Endothelial cell of umbilical vein (primary cell): ENCODE data around the gene ZSCAN12. TPM values are rescaled to one million over a fixed set of nuclear protein-coding genes. Genes with fewer than 3 reads are reported as not detected.
A peak's percentile ranks its signal among the peaks of the same experiment; 100 is the strongest.

Experiments
- BruUV-seq: library from RNA; stranded (reverse); fragments of 400-500 nt; replicated peaks from 2 replicates; lab custom pipeline; 2021; lab: Mats Ljungman, UMichigan
- CTCF ChIA-PET: fragments of 300-600, 350-600 bp; sonication (Branson Sonifier 250); formaldehyde crosslinking; loops from one replicate; lab custom pipeline; 2021; ENCODE audit warnings: antibody characterized with exemption, inconsistent platforms; lab: Charles Lee
- POLR2A ChIA-PET: fragments of 300-600, 350-600 bp; sonication (Branson Sonifier 250); formaldehyde crosslinking; loops from one replicate; lab custom pipeline; 2021; ENCODE audit warnings: antibody characterized with exemption, inconsistent platforms; lab: Charles Lee
- DNase-seq: peaks from one replicate; pipeline ENCODE4 v3.0.0-alpha.2; 2011; ENCODE audit warnings: low read depth, low spot score
- FAIRE-seq: peaks from 2 replicates; lab custom pipeline; 2011; peaks lifted over from hg19 to GRCh38; lab: Jason Lieb, UNC
- H2AFZ ChIP-seq: 2 replicates; pipeline ENCODE4 v1.6.0; 2012; ENCODE audit warnings: low read depth, low read length, control low read depth, inconsistent platforms
- H3K27ac ChIP-seq: 2 replicates; pipeline ENCODE4 v1.5.1; 2011; ENCODE audit warnings: low read depth, mild to moderate bottlenecking, control low read depth, low read length, moderate library complexity; ENCODE audit not compliant: insufficient read depth
- H3K27me3 ChIP-seq, 2 experiments: 2 replicates each; pipeline versions ENCODE4 v1.6.0 to v1.6.1; 2011; ENCODE audit warnings: low read length in 2 of 2, mixed read lengths in 1 of 2; ENCODE audit not compliant: control insufficient read depth in 2 of 2, insufficient read depth in 2 of 2
- H3K36me3 ChIP-seq, 2 experiments: 2 replicates in 1 of 2; 3 replicates in 1 of 2; pipeline ENCODE4 v1.5.1; 2011; ENCODE audit warnings: low read length in 2 of 2, mild to moderate bottlenecking in 1 of 2, moderate library complexity in 1 of 2; ENCODE audit not compliant: control insufficient read depth in 2 of 2, insufficient read depth in 2 of 2; ENCODE audit errors: extremely low read depth in 1 of 2
- H3K4me1 ChIP-seq: 3 replicates; pipeline ENCODE4 v1.5.1; 2011; ENCODE audit warnings: mild to moderate bottlenecking, low read length; ENCODE audit not compliant: control insufficient read depth, insufficient read depth; ENCODE audit errors: extremely low read depth
- H3K4me2 ChIP-seq: 2 replicates; pipeline ENCODE4 v1.6.1; 2011; ENCODE audit warnings: low read length, control low read depth, mixed read lengths; ENCODE audit not compliant: insufficient read depth
- H3K4me3 ChIP-seq, 3 experiments: fragments of 200-600 bp in 1 of 3; sonication (generic), shearing (Covaris generic) in 1 of 3; replicated peaks in 1 of 3; 2 replicates each; pipeline ENCODE4 v1.5.1; 2011 to 2016; ENCODE audit warnings: control low read depth in 3 of 3, low read length in 3 of 3, mild to moderate bottlenecking in 2 of 3, inconsistent platforms in 1 of 3, low read depth in 1 of 3, moderate library complexity in 1 of 3; ENCODE audit not compliant: insufficient read depth in 1 of 3
- H3K79me2 ChIP-seq: 2 replicates; pipeline ENCODE4 v1.6.0; 2012; ENCODE audit warnings: low read length, inconsistent platforms; ENCODE audit not compliant: control insufficient read depth, insufficient read depth
- H3K9ac ChIP-seq: replicated peaks from 2 replicates; pipeline ENCODE3; 2011; ENCODE audit warnings: low read length, control low read depth; ENCODE audit not compliant: insufficient read depth; ENCODE audit errors: extremely low read depth
- H3K9me1 ChIP-seq: replicated peaks from 3 replicates; pipeline ENCODE4 v1.6.0; 2011; ENCODE audit warnings: mild to moderate bottlenecking, low read length; ENCODE audit not compliant: control insufficient read depth, insufficient read depth; ENCODE audit errors: extremely low read depth
- H3K9me3 ChIP-seq: replicated peaks from 2 replicates; pipeline ENCODE4 v1.5.1; 2012; ENCODE audit warnings: low read length, inconsistent platforms; ENCODE audit not compliant: control insufficient read depth, insufficient read depth
- H4K20me1 ChIP-seq: replicated peaks from 2 replicates; pipeline ENCODE3; 2011; ENCODE audit warnings: mild to moderate bottlenecking, low read length; ENCODE audit not compliant: control insufficient read depth, insufficient read depth; ENCODE audit errors: extremely low read depth
- EZH2 ChIP-seq: IDR thresholded peaks from 2 replicates; pipeline ENCODE4 v1.6.1; 2012; ENCODE audit warnings: borderline replicate concordance, low read depth, mild to moderate bottlenecking, moderate library complexity, low read length, inconsistent platforms; ENCODE audit not compliant: severe bottlenecking
- FOS ChIP-seq: IDR thresholded peaks from 2 replicates; pipeline ENCODE4 v1.6.1; 2011; ENCODE audit warnings: mild to moderate bottlenecking, low read length, moderate library complexity, borderline replicate concordance; ENCODE audit not compliant: insufficient read depth
- GATA2 ChIP-seq: IDR thresholded peaks from 2 replicates; pipeline ENCODE4 v1.7.0; 2011; ENCODE audit warnings: low read depth, mild to moderate bottlenecking, moderate library complexity, mixed read lengths, low read length; ENCODE audit not compliant: insufficient read length, insufficient read depth
- JUN ChIP-seq: IDR thresholded peaks from 2 replicates; pipeline ENCODE4 v1.6.1; 2011; ENCODE audit warnings: borderline replicate concordance, low read depth; ENCODE audit not compliant: insufficient read length, insufficient read depth
- MYC ChIP-seq: IDR thresholded peaks from one replicate; pipeline ENCODE4 v1.6.1; 2011; ENCODE audit warnings: mild to moderate bottlenecking, low read depth, low read length
- POLR2A ChIP-seq: IDR thresholded peaks from 2 replicates; pipeline ENCODE4 v1.6.1; 2012; ENCODE audit warnings: low read depth, mild to moderate bottlenecking, control low read depth, low read length
- POLR2AphosphoS5 ChIP-seq: IDR thresholded peaks from 2 replicates; pipeline ENCODE4 v1.6.1; 2012; ENCODE audit warnings: low read depth, mild to moderate bottlenecking, control low read depth, low read length, moderate library complexity; ENCODE audit not compliant: insufficient read depth
- dilution Hi-C: fragments of 300-500 bp; cut with MboI; formaldehyde crosslinking; loops from one replicate; pipeline ENCODE4 v1.15.0; 2019; ENCODE audit warnings: low sequenced_read_pairs; ENCODE audit not compliant: extremely low pct_ligation_motif_present
- intact Hi-C: fragments of 100-400 bp; cut with micrococcal nuclease; formaldehyde crosslinking; loops from one replicate; pipeline ENCODE4 v1.10.0; 2022
- polyA plus RNA-seq, 4 experiments: library from polyadenylated mRNA; depleted of rRNA in 3 of 4; stranded (reverse) in 3 of 4; unstranded in 1 of 4; fragments of >200 nt; gene quantifications; 2 replicates each; pipeline versions ENCODE4 v1.2.1 to v1.2.3, GENCODE V29; 2011 to 2012; ENCODE audit warnings: missing spikeins in 1 of 4
- total RNA-seq: library from RNA; stranded (reverse); gene quantifications from 2 replicates; pipeline ENCODE4 v1.2.3, GENCODE V29; 2021
- TF ChIP-seq, protein P1 (sequence below): IDR thresholded peaks from 2 replicates; pipeline ENCODE4 v1.6.1; 2011; ENCODE audit not compliant: insufficient read depth, insufficient read length
- TF ChIP-seq, protein P2 (sequence below), 2 donors: IDR thresholded peaks; 1 replicate in 1 of 2; 2 replicates in 1 of 2; pipeline ENCODE4 v1.5.1; 2011; ENCODE audit warnings: low read length in 2 of 2, mild to moderate bottlenecking in 2 of 2, moderate library complexity in 2 of 2, control low read depth in 1 of 2, inconsistent platforms in 1 of 2, low read depth in 1 of 2; ENCODE audit not compliant: insufficient read depth in 1 of 2; ENCODE audit errors: extremely low read depth in 1 of 2

Gene ZSCAN12
- total and polyA plus RNA-seq, 2 donors (not counting 3 experiments of a cell fraction or from before 2014, with no cell fraction given): 1.3 to 4.4 TPM

DNA sequence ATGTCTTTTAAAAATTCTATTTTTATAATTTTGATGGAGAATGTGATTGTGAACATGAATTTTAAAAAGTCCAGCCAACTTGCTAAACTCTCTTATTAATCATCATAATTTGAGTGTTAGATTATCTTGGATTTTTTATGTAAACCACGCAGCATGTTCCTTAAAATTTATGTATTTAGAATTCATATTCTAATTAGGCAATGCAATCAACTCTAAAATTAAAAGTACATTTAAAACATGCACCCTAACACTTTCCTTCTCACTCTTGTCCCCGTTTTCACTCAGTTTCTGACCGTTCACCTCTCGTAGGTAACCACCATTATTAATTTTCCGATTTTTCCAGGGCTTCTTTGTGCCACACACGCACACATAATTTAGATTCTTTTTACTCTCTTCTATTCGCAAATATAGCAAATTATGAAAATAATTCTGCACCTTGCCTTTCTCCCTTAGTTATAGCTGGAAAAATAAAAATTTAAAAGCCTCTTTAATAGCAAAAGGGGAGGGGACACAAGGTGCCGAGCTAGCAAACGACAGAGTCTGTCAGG is 50.1 kb downstream of the ZSCAN12 start:
- DNase-seq (no peak), FAIRE-seq (peak; percentile 73)
- ChIA-PET POLR2A (no interaction called here), CTCF (interaction anchor here (0.9 to 1.0 kb wide), 2 partner anchors 34 to 208 kb away, joined by 4 to 5 read pairs; partner anchors contain the start of gene ZKSCAN8)
- TF ChIP-seq POLR2AphosphoS5 (no peak), JUN (no peak)
- TF ChIP-seq, protein P1, sequence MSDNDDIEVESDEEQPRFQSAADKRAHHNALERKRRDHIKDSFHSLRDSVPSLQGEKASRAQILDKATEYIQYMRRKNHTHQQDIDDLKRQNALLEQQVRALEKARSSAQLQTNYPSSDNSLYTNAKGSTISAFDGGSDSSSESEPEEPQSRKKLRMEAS: no peak
- H3K27me3 ChIP-seq: no peaks in the 10 kb centered on the region
- H2AFZ ChIP-seq: peak overlapping the region; percentile 96
- H4K20me1 ChIP-seq: no peaks in the 10 kb centered on the region
- H3K4me3 ChIP-seq: peak overlapping the region; percentile 80 to 89 (median 86)
- H3K36me3 ChIP-seq: no peaks in the 10 kb centered on the region
- H3K4me1 ChIP-seq: peaks cover 17% of the 10 kb centered on the region
- intact Hi-C loops (loop anchor here (1.0 to 2.0 kb wide), 3 partner anchors 13 to 83 kb away; partner anchors contain the start of genes PGBD1, ZSCAN26 and ZSCAN31), dilution Hi-C loops (no loop called here)
- no TSS peak for BruUV-seq
- peak overlapping the region; percentile 99 for H3K4me2 ChIP-seq
- peak overlapping the region; percentile 79 for H3K9ac ChIP-seq
- H3K79me2 ChIP-seq: peaks cover 24% of the 10 kb centered on the region
- no peaks in the 10 kb centered on the region for H3K9me1 ChIP-seq
- peak overlapping the region; percentile 60 for H3K27ac ChIP-seq
- no peaks in the 10 kb centered on the region for H3K9me3 ChIP-seq

DNA sequence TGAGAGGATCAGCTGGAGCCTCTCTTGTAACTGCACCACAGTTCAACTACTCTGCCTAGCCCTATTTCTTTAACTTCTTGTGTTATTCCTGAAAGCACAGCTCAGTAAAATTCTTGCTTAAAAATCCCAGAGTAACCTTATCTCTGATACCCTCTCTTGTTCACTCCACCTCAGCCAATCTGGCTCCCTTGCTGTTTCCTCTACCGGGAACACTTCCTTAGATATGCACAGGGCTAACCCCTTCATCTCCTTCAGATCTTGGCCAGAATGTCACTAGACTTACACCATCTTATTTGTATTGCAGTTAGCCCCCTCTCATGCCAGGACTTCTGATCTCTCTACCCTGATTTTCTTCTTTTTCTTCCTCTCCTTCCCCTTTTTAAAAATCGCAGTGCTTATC is 52.4 kb downstream of the ZSCAN12 start:
- Histone ChIP-seq H3K4me2 (no peak overlapping the region), H3K9me1 (no peaks in the 10 kb centered on the region), H3K9ac (no peak overlapping the region), H3K27ac (no peak overlapping the region), H3K4me1 (peaks cover 10% of the 10 kb centered on the region), H3K79me2 (peaks cover 14% of the 10 kb centered on the region), H3K4me3 (no peak overlapping the region), H3K27me3 (no peaks in the 10 kb centered on the region), H3K36me3 (no peaks in the 10 kb centered on the region), H2AFZ (no peak overlapping the region), H4K20me1 (no peaks in the 10 kb centered on the region), H3K9me3 (no peaks in the 10 kb centered on the region)
- FAIRE-seq: no peak
- CTCF ChIA-PET: interaction anchor here (1.9 to 2.2 kb wide), 2 partner anchors 9 to 11 kb away, joined by 6 to 10 read pairs; partner anchors contain the start of gene ZSCAN31
- TF ChIP-seq GATA2: no peak
- TF ChIP-seq EZH2: no peak
- no peak for TF ChIP-seq JUN
- TF ChIP-seq POLR2A: no peak
- no peak for TF ChIP-seq MYC
- no peak for TF ChIP-seq POLR2AphosphoS5
- TF ChIP-seq, protein P1: no peak
- TF ChIP-seq, protein P2, sequence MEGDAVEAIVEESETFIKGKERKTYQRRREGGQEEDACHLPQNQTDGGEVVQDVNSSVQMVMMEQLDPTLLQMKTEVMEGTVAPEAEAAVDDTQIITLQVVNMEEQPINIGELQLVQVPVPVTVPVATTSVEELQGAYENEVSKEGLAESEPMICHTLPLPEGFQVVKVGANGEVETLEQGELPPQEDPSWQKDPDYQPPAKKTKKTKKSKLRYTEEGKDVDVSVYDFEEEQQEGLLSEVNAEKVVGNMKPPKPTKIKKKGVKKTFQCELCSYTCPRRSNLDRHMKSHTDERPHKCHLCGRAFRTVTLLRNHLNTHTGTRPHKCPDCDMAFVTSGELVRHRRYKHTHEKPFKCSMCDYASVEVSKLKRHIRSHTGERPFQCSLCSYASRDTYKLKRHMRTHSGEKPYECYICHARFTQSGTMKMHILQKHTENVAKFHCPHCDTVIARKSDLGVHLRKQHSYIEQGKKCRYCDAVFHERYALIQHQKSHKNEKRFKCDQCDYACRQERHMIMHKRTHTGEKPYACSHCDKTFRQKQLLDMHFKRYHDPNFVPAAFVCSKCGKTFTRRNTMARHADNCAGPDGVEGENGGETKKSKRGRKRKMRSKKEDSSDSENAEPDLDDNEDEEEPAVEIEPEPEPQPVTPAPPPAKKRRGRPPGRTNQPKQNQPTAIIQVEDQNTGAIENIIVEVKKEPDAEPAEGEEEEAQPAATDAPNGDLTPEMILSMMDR (IDR thresholded peaks at IDR 0.05; ENCODE audit: extremely low read depth in 1 of 2, insufficient read depth in 1 of 2, low read depth in 1 of 2, low read length in 2 of 2): no peak
- TF ChIP-seq FOS: no peak
- POLR2A ChIA-PET: no interaction called here
- dilution Hi-C loops (no loop called here), intact Hi-C loops (no loop called here)
- BruUV-seq: no TSS peak
- no peak for DNase-seq
